SK-N-MC (cell line): ENCODE measurements around the gene BST1.

ENCODE experiments used
- DNase-seq: peaks from one replicate; pipeline ENCODE4 v3.0.0-alpha.2; 2011; ENCODE audit warnings: low read depth, low spot score
- H3K27ac ChIP-seq: fragments of 200-600 bp; sonication (generic); 2 replicates; pipeline ENCODE4 v1.5.1; 2016; ENCODE audit warnings: mixed run types
- H3K36me3 ChIP-seq: fragments of 200-600 bp; sonication (generic); 2 replicates; pipeline ENCODE4 v1.6.1; 2017; ENCODE audit warnings: antibody characterized with exemption, low read length, mixed read lengths; ENCODE audit not compliant: insufficient read depth
- H3K4me3 ChIP-seq: fragments of 200-600 bp; sonication (generic); 2 replicates; pipeline ENCODE4 v1.5.1; 2016
- H3K9ac ChIP-seq: fragments of 200-600 bp; sonication (generic); 2 replicates; pipeline ENCODE4 v1.8.0; 2017; ENCODE audit warnings: mixed run types, mixed read lengths; ENCODE audit not compliant: insufficient read length
- H3K9me3 ChIP-seq: fragments of 200-600 bp; sonication (generic); 2 replicates; pipeline ENCODE4 v1.6.1; 2017; ENCODE audit warnings: low read depth, mild to moderate bottlenecking, antibody characterized with exemption, low read length, moderate library complexity, mixed read lengths
- EZH2 ChIP-seq: fragments of 200-600 bp; sonication (generic); IDR thresholded peaks from one replicate; pipeline ENCODE4 v1.6.1; 2017; ENCODE audit warnings: antibody characterized with exemption
- FOXP2 ChIP-seq: optimal IDR thresholded peaks from 2 replicates; pipeline ENCODE3; 2011; ENCODE audit warnings: mild to moderate bottlenecking, moderate library complexity; ENCODE audit not compliant: insufficient read depth; ENCODE audit errors: extremely low read length, control extremely low read depth
- POLR2AphosphoS5 ChIP-seq: IDR thresholded peaks from 2 replicates; pipeline ENCODE4 v1.6.1; 2012; ENCODE audit warnings: mild to moderate bottlenecking, low read depth, low read length, borderline replicate concordance

Gene BST1

GRCh38 chr4:15778289-15779241 is 75.7 kb downstream of the BST1 start, which contains the start of gene CD38:
CD38 (plus strand) TSS chr4:15778328; CDS start chr4:15778415, 87 bp downstream.
- no peak for DNase-seq
- TF ChIP-seq POLR2AphosphoS5 (no peak), EZH2 (no peak), FOXP2 (no peak)
- Histone ChIP-seq H3K4me3 (peak within 1 kb of the TSS; percentile 74), H3K27ac (peak within 1 kb of the TSS; percentile 36; the same call in 1 of the 2 replicates), H3K9me3 (no peaks in the 10 kb centered on the region), H3K9ac (peak within 1 kb of the TSS; percentile 37), H3K36me3 (no peaks in the 10 kb centered on the region)

- TF ChIP-seq POLR2AphosphoS5 = no peak; the same call in 1 of the 2 replicates
- peak; percentile 28 for TF ChIP-seq FOXP2
- TF ChIP-seq EZH2 = no peak
- DNase-seq = peak; percentile 47
- H3K36me3 ChIP-seq = no peaks in the 10 kb centered on the region
- peak overlapping the region; percentile 74 for H3K4me3 ChIP-seq
- peak overlapping the region; percentile 37 for H3K9ac ChIP-seq
- no peaks in the 10 kb centered on the region for H3K9me3 ChIP-seq
- H3K27ac ChIP-seq = peak overlapping the region; percentile 36; the same call in 1 of the 2 replicates
Observed at GRCh38 chr4:15779306-15779705, 76.4 kb downstream of the BST1 start.

GRCh38 chr4:15779809-15780208 is 76.9 kb downstream of the BST1 start:
- TF ChIP-seq FOXP2 (no peak), EZH2 (no peak), POLR2AphosphoS5 (no peak)
- H3K27ac ChIP-seq = no peak overlapping the region
- no peaks in the 10 kb centered on the region for H3K9me3 ChIP-seq
- no peaks in the 10 kb centered on the region for H3K36me3 ChIP-seq
- no peak for DNase-seq
- no peak overlapping the region for H3K9ac ChIP-seq
- peak overlapping the region; percentile 74 for H3K4me3 ChIP-seq

GRCh38 chr4:15781427-15782095 is 78.7 kb downstream of the BST1 start:
- no peaks in the 10 kb centered on the region for H3K9me3 ChIP-seq
- H3K9ac ChIP-seq = no peak overlapping the region
- no peak overlapping the region for H3K4me3 ChIP-seq
- no peak for DNase-seq
- H3K36me3 ChIP-seq = no peaks in the 10 kb centered on the region
- no peak for TF ChIP-seq FOXP2
- TF ChIP-seq EZH2 = no peak
- TF ChIP-seq POLR2AphosphoS5 = no peak
- no peak overlapping the region for H3K27ac ChIP-seq
